ENCODE measurements around the gene MERTK.
"Not testable (repeated sequence)": the region's sequence is repeated elsewhere in the genome, so short reads cannot be mapped to it uniquely, and the experiment has no call there.

MERTK gene

GRCh38 chr2:112018846-112019245, 120.4 kb downstream of the MERTK start:
- no peak for DNase-seq

GRCh38 chr2:112019569-112019982, 121.2 kb downstream of the MERTK start:
- no peak for DNase-seq

GRCh38 chr2:112020561-112020960, 122.2 kb downstream of the MERTK start:
- no peak for DNase-seq

GRCh38 chr2:112021290-112021689, 122.9 kb downstream of the MERTK start:
- DNase-seq = no peak

- DNase-seq = no peak
These were observed 123.4 kb downstream of the MERTK start for GRCh38 chr2:112021781-112022231.

GRCh38 chr2:112023707-112024106, 125.3 kb downstream of the MERTK start:
- DNase-seq = no peak

- no peak for DNase-seq
These were observed 125.8 kb downstream of the MERTK start for GRCh38 chr2:112024231-112024630.

- DNase-seq = no peak
These were observed 126.6 kb downstream of the MERTK start for GRCh38 chr2:112024896-112025491.

- no peak for DNase-seq
These were observed 128.1 kb downstream of the MERTK start for GRCh38 chr2:112026509-112026908.

- DNase-seq = no peak
These were observed 129.4 kb downstream of the MERTK start for GRCh38 chr2:112027767-112028166.

- DNase-seq = no peak
These were observed 130.8 kb downstream of the MERTK start for GRCh38 chr2:112029164-112029563.

- DNase-seq = peak; percentile 12
These were observed 133.2 kb downstream of the MERTK start for GRCh38 chr2:112031473-112032223.

GRCh38 chr2:112032224-112032586, 133.8 kb downstream of the MERTK start:
- DNase-seq = no peak

- no peak for DNase-seq
These were observed 134.5 kb downstream of the MERTK start for GRCh38 chr2:112032689-112033465.

GRCh38 chr2:112033600-112033999, 135.2 kb downstream of the MERTK start:
- no peak for DNase-seq

GRCh38 chr2:112034924-112035323, 136.5 kb downstream of the MERTK start:
- no peak for DNase-seq

- DNase-seq = no peak
These were observed 137.4 kb downstream of the MERTK start for GRCh38 chr2:112035786-112036185.

- not testable (repeated sequence) for DNase-seq
These were observed 141.1 kb downstream of the MERTK start for GRCh38 chr2:112039556-112039955.

GRCh38 chr2:112040066-112040465, 141.7 kb downstream of the MERTK start:
- not testable (repeated sequence) for DNase-seq

GRCh38 chr2:112041460-112041859, 143.1 kb downstream of the MERTK start:
- DNase-seq = not testable (repeated sequence)

- no peak for DNase-seq
These were observed 147.1 kb downstream of the MERTK start for GRCh38 chr2:112045446-112046014.

- no peak for DNase-seq
These were observed 147.8 kb downstream of the MERTK start for GRCh38 chr2:112046231-112046630.

GRCh38 chr2:112047537-112048235, 149.3 kb downstream of the MERTK start:
- no peak for DNase-seq
